ENCODE results near the gene FN3K.

Gene FN3K

DNA sequence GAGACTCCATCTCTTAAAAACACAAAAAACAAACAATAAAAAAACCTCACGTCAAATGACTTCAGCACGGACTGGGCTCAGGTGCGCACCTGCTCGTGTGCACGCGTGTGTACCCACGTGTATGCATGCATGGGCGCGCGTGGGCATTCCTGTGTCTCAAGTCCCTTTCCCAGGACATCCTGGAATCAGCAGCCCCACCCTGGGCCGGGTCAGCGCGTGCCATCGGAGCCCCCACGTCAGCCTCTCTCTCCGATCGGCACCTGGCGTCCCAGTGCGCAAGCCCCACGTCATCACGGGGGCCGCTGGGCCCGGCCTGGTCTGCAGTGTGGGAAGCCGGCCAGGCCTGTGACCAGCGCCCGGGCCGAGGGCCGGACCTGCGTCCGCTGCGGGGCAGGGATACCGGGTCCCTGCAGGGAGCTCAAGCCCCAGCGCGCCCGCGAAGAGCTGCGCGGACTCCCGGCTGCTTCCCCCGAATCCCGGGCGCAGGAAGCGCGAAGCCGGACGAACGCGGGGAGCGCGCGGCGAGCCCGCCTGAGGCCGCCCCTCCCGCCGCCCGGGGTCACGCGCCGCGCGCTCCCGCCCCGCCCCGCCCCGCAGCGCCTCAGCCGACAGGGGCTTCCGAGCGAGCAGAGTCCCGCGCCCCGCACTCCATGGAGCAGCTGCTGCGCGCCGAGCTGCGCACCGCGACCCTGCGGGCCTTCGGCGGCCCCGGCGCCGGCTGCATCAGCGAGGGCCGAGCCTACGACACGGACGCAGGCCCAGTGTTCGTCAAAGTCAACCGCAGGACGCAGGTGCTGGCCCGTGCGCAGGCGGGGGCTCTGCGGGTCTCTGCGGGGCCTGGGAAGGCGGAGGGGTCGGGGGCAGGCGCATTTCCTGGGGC is at the start of gene FN3K:
Gene FN3K, plus strand, starts transcription at position 629 of the 880 bp plus-strand sequence. Its CDS starts 22 bp downstream, at position 651.
- ChIA-PET POLR2A (no interaction called here), CTCF (interaction anchor here (1.5 kb wide), 1 partner anchor 72 kb away, joined by 3 read pairs; no protein-coding TSS in a partner anchor)
- DNase-seq (ENCODE audit: extremely low spot score): no peak
- TF ChIP-seq, protein P1, sequence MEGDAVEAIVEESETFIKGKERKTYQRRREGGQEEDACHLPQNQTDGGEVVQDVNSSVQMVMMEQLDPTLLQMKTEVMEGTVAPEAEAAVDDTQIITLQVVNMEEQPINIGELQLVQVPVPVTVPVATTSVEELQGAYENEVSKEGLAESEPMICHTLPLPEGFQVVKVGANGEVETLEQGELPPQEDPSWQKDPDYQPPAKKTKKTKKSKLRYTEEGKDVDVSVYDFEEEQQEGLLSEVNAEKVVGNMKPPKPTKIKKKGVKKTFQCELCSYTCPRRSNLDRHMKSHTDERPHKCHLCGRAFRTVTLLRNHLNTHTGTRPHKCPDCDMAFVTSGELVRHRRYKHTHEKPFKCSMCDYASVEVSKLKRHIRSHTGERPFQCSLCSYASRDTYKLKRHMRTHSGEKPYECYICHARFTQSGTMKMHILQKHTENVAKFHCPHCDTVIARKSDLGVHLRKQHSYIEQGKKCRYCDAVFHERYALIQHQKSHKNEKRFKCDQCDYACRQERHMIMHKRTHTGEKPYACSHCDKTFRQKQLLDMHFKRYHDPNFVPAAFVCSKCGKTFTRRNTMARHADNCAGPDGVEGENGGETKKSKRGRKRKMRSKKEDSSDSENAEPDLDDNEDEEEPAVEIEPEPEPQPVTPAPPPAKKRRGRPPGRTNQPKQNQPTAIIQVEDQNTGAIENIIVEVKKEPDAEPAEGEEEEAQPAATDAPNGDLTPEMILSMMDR (IDR thresholded peaks at IDR 0.05; ENCODE audit: control extremely low read depth, extremely low read depth, low read depth, missing control alignments): no peak

DNA sequence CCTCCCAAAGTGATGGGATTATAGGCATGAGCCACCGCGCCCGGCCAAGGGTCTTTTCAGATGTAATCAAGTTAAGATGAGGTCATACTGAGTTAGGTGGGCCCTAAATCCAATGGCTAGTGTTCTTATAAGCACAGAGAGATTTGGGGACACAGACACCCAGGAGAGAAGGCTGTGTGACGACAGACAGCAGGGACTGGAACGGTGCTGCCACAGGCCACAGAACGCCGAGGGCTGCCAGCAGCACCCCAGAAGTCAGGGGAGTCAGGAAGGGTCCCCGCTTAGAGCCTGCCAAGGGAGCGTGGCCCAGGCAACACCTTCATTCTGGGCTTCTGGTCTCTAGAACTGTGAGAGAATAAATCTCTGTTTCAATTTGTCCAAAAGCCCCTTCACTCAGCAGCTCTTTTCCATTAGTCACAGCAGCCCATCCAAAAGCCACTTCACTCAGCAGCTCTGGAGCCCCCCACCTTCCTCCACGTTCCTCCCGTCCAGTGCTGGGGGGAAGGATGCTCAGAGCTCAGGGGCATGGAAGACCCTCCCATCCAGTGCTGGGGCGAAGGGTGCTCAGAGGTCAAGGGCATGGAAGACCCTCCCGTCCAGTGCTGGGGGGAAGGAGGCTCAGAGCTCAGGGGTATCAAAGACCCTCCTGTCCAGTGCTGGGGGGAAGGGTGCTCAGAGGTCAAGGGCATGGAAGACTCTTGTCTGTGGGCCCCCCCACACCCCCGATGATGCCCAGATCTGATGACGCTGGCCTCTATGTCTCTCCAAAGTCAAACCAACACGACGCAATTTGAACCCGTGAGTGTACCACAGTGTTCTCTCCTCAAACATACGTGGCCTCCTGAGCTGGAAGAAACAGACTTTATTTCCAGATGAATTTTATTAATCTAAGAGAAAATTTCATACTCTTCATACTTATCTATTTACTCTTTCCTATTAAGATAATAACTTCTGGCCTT is 48.8 kb upstream of the FN3K start:
- TF ChIP-seq, protein P1 (IDR thresholded peaks at IDR 0.05; ENCODE audit: control extremely low read depth, extremely low read depth, low read depth, missing control alignments): no peak
- no peak for DNase-seq (ENCODE audit: extremely low spot score)
- CTCF ChIA-PET: interaction anchor here (1.4 kb wide), 1 partner anchor 8 kb away, joined by 5 read pairs; no protein-coding TSS in a partner anchor
- POLR2A ChIA-PET: no interaction called here

DNA sequence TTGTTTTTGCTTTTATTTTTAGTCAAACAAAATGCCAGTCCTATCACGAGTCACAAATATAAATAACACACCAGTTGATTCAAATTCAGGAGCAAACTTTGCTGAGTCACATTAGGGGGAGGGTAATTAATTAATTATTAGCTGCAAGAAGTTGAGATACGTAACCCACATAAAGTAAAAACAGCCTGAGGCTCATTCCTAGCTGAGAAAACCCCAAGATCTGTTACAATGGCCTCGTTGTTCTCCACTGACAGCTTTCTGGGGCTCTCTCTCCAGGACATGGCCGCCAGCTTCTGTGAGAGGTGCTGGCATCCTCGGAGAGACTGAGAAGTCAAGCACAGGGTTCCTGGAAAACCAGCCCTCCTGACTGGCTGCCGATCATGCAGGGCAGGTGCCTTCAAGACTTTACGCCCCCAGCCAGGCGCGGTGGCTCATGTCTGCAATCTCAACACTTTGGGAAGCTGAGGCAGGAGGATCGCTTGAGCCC is 48.0 kb upstream of the FN3K start:
- ChIA-PET POLR2A (no interaction called here), CTCF (interaction anchor here (1.3 to 1.4 kb wide), 2 partner anchors 9 to 80 kb away, joined by 4 to 5 read pairs; no protein-coding TSS in a partner anchor)
- no peak for DNase-seq (ENCODE audit: extremely low spot score)
- TF ChIP-seq, protein P1 (IDR thresholded peaks at IDR 0.05; ENCODE audit: control extremely low read depth, extremely low read depth, low read depth, missing control alignments): no peak

DNA sequence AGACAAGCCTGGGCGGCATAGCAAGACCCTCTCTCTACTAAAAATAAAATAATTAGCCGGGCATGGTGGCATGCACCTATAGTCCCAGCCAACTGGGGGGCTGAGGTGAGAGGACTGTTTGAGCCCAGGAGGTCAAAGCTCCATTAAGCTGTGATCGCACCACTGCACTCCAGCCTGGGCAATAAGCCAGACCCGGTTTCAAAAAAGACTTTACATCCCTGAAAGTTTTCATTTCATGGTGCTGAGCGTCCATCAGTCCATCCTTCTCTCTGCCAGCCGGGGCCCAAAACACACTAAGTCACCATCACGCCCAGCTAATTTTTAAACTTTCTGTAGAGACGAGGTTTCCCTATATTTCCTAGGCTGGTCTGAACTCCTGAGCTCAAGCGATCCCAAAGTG is 47.5 kb upstream of the FN3K start:
- ChIA-PET CTCF (interaction anchor here (1.3 kb wide), 1 partner anchor 80 kb away, joined by 4 read pairs; no protein-coding TSS in a partner anchor), POLR2A (no interaction called here)
- TF ChIP-seq, protein P1 (IDR thresholded peaks at IDR 0.05; ENCODE audit: control extremely low read depth, extremely low read depth, low read depth, missing control alignments): no peak
- DNase-seq (ENCODE audit: extremely low spot score): no peak

DNA sequence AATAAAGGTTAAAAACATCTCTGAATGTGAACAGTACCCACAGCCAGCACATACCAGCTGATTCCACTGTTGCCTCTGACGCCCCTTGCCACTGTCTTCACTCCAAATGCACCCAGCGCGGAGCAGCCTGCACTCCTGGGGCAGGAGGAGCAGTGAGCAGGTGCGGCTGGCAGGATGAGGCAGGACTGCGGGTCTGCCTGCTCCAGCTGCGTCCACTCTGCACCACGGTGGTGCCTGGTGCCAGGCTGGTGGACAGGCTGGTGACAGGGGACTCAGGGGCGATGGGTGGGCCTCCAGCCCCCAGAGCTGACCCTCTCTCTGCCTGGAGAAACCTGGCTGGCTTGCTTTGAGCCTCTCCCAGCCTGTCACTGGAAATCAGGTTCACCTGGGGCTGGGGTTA is 46.3 kb upstream of the FN3K start:
- POLR2A ChIA-PET: no interaction called here
- CTCF ChIA-PET: interaction anchor here (1.0 to 2.1 kb wide), 2 partner anchors 10 to 21 kb away, joined by 3 to 6 read pairs; partner anchors contain the start of gene RAB40B
- TF ChIP-seq, protein P1 (IDR thresholded peaks at IDR 0.05; ENCODE audit: control extremely low read depth, extremely low read depth, low read depth, missing control alignments): no peak
- no peak for DNase-seq (ENCODE audit: extremely low spot score)
